ENCODE data around the gene CRADD.
"Not testable (repeated sequence)": the region's sequence is repeated elsewhere in the genome, so short reads cannot be mapped to it uniquely, and the experiment has no call there.

DNA sequence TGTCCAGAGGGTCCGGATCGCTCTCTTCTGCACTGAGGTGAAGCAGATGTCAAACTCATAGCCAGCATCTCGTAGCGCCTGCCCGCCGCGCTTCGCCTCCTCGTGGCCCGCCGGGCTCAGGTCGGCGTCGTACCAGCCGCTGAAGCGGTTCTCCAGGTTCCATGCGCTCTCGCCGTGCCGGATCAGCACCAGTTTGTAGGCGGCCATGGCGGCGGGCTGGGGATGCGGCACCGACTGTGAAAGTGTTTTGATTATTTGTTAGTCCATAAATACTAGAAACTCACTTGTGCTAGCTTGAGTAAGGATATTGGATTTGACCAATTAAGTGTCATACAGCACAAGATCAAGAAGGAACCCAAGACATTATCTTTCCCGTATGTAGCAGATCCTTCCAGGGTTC lies 35.8 kb upstream of the CRADD start:
- not testable (repeated sequence) for TF ChIP-seq EZH2 (IDR thresholded peaks at IDR 0.05); FOXP2 (optimal IDR thresholded peaks at IDR 0.05; ENCODE audit: control extremely low read depth, extremely low read length, insufficient read depth)
